HCT116 (cell line): ENCODE data around the gene MOK. TPM values are rescaled to one million over a fixed set of nuclear protein-coding genes. Genes with fewer than 3 reads are reported as not detected.

Source experiments
- ATAC-seq: fragments of 200-7000 bp; cut with Tn5 transposase; 2 replicates; pipeline ENCODE4 v1.9.1; 2020; ENCODE audit warnings: mild to moderate bottlenecking, moderate library complexity
- BruUV-seq: library from RNA; stranded (reverse); fragments of 400-500 nt; replicated peaks from 2 replicates; lab custom pipeline; 2021; lab: Mats Ljungman, UMichigan
- CTCF ChIA-PET: fragments of 300-600 bp; sonication (Branson Sonifier 250); formaldehyde crosslinking; loops from one replicate; lab custom pipeline; 2021; ENCODE audit warnings: antibody characterized with exemption; lab: Charles Lee
- POLR2A ChIA-PET: fragments of 300-600, 350-600 bp; sonication (Branson Sonifier 250); formaldehyde crosslinking; loops from one replicate; lab custom pipeline; 2021; ENCODE audit warnings: antibody characterized with exemption; lab: Charles Lee
- RAD21 ChIA-PET, 2 experiments: fragments of 300-600 bp; sonication (Branson Sonifier 250); formaldehyde crosslinking; loops; one replicate each; lab custom pipeline; 2023; ENCODE audit warnings: low total read pairs in 2 of 2; ENCODE audit not compliant: uncharacterized antibody in 2 of 2, unreplicated experiment in 2 of 2, low non-redundant PET in 1 of 2; lab: Charles Lee
- DNase-seq: peaks from one replicate; pipeline ENCODE4 v3.0.0-alpha.2; 2010; ENCODE audit warnings: low read depth, low spot score
- H2AFZ ChIP-seq: fragments of 200-600 bp; shearing (Covaris generic), sonication (generic); 2 replicates; pipeline ENCODE4 v1.6.1; 2017; ENCODE audit warnings: low read depth, mixed run types, mixed read lengths, antibody characterized with exemption, low read length; ENCODE audit not compliant: poor library complexity, severe bottlenecking
- H3K27ac ChIP-seq: 2 replicates; pipeline ENCODE4 v1.5.1; 2012; ENCODE audit warnings: low read depth, low read length
- H3K27me3 ChIP-seq: fragments of 200-600 bp; sonication (generic); 2 replicates; pipeline ENCODE4 v1.6.1; 2016; ENCODE audit warnings: mixed run types, low read length, mixed read lengths; ENCODE audit not compliant: insufficient read depth
- H3K36me3 ChIP-seq, 2 experiments: fragments of 200-500 bp in 1 of 2; fragments of 200-600 bp in 1 of 2; sonication (Bioruptor generic) in 1 of 2; sonication (generic) in 1 of 2; 2 replicates each; pipeline versions ENCODE4 v1.5.1 to v1.6.1; 2014 to 2016; ENCODE audit warnings: low read length in 2 of 2, inconsistent platforms in 1 of 2, mixed read lengths in 1 of 2, mixed run types in 1 of 2; ENCODE audit not compliant: insufficient read depth in 2 of 2, control insufficient read depth in 1 of 2
- H3K4me1 ChIP-seq, 2 experiments: fragments of 200-600 bp in 1 of 2; sonication (generic) in 1 of 2; 2 replicates each; pipeline versions ENCODE4 v1.5.1 to v1.6.1; 2012 to 2017; ENCODE audit warnings: low read length in 2 of 2, inconsistent platforms in 1 of 2, mild to moderate bottlenecking in 1 of 2, mixed read lengths in 1 of 2, mixed run types in 1 of 2, moderate library complexity in 1 of 2; ENCODE audit not compliant: insufficient read depth in 2 of 2, control insufficient read depth in 1 of 2
- H3K4me2 ChIP-seq: fragments of 200-600 bp; sonication (generic); 2 replicates; pipeline ENCODE4 v1.6.1; 2017; ENCODE audit warnings: mixed run types, low read length, mixed read lengths
- H3K4me3 ChIP-seq, 2 experiments: fragments of 200-600 bp in 1 of 2; sonication (generic) in 1 of 2; replicated peaks in 1 of 2; 2 replicates each; pipeline ENCODE4 v1.5.1; 2011 to 2016; ENCODE audit warnings: low read length in 2 of 2, control low read depth in 1 of 2, low read depth in 1 of 2, mild to moderate bottlenecking in 1 of 2, mixed read lengths in 1 of 2, mixed run types in 1 of 2
- H3K79me2 ChIP-seq: fragments of 200-600 bp; sonication (generic); 2 replicates; pipeline ENCODE4 v1.6.1; 2017; ENCODE audit warnings: mild to moderate bottlenecking, mixed run types, low read length, moderate library complexity, mixed read lengths; ENCODE audit not compliant: insufficient read depth
- H3K9ac ChIP-seq: fragments of 200-600 bp; sonication (generic); 2 replicates; pipeline ENCODE4 v1.6.1; 2016; ENCODE audit warnings: low read length, mixed read lengths
- H3K9me2 ChIP-seq: fragments of 200-600 bp; sonication (generic), shearing (Covaris generic); 2 replicates; pipeline ENCODE4 v1.6.1; 2017; ENCODE audit warnings: mixed run types, mild to moderate bottlenecking, moderate library complexity; ENCODE audit not compliant: insufficient read depth
- H3K9me3 ChIP-seq, 2 experiments: fragments of 200-500 bp in 1 of 2; fragments of 200-600 bp in 1 of 2; sonication (Bioruptor generic) in 1 of 2; sonication (generic) in 1 of 2; 2 replicates each; pipeline ENCODE4 v1.6.1; 2014 to 2017; ENCODE audit warnings: low read length in 2 of 2, mixed read lengths in 2 of 2, inconsistent platforms in 1 of 2, low read depth in 1 of 2, mild to moderate bottlenecking in 1 of 2, mixed run types in 1 of 2, moderate library complexity in 1 of 2; ENCODE audit not compliant: control insufficient read depth in 1 of 2, insufficient read depth in 1 of 2
- H4K20me1 ChIP-seq: fragments of 200-600 bp; sonication (generic), shearing (Covaris generic); 2 replicates; pipeline ENCODE4 v1.6.1; 2017; ENCODE audit warnings: mixed run types, mild to moderate bottlenecking, moderate library complexity; ENCODE audit not compliant: insufficient read depth
- CEBPB ChIP-seq: IDR thresholded peaks from 2 replicates; pipeline ENCODE4 v1.6.1; 2012; ENCODE audit warnings: low read depth
- EGR1 ChIP-seq: IDR thresholded peaks from 2 replicates; pipeline ENCODE4 v1.6.1; 2012; ENCODE audit warnings: low read depth
- ELF1 ChIP-seq: IDR thresholded peaks from 2 replicates; pipeline ENCODE4 v1.6.1; 2012; ENCODE audit warnings: low read depth, borderline replicate concordance
- EZH2 ChIP-seq: fragments of 200-600 bp; sonication (generic); IDR thresholded peaks from 2 replicates; pipeline ENCODE4 v1.6.1; 2017; ENCODE audit warnings: antibody characterized with exemption, mixed run types
- EZH2phosphoT487 ChIP-seq: fragments of 200-600 bp; IDR thresholded peaks from 2 replicates; pipeline ENCODE4 v1.6.1; 2018; ENCODE audit warnings: antibody characterized with exemption, borderline replicate concordance
- FOSL1 ChIP-seq: IDR thresholded peaks from 2 replicates; pipeline ENCODE4 v1.6.1; 2012; ENCODE audit warnings: low read depth
- POLR2A ChIP-seq: IDR thresholded peaks from 2 replicates; pipeline ENCODE4 v1.7.0; 2011; ENCODE audit warnings: borderline replicate concordance; ENCODE audit not compliant: insufficient read depth, insufficient read length; ENCODE audit errors: extremely low read depth
- POLR2AphosphoS5 ChIP-seq: IDR thresholded peaks from 2 replicates; pipeline ENCODE4 v1.6.1; 2011; ENCODE audit warnings: mild to moderate bottlenecking, low read depth, low read length, moderate library complexity
- SIN3A ChIP-seq: IDR thresholded peaks from 2 replicates; pipeline ENCODE4 v1.6.1; 2012; ENCODE audit warnings: low read depth
- SP1 ChIP-seq: IDR thresholded peaks from 2 replicates; pipeline ENCODE4 v1.6.1; 2012; ENCODE audit warnings: low read depth
- SRF ChIP-seq: IDR thresholded peaks from 2 replicates; pipeline ENCODE4 v1.6.1; 2012; ENCODE audit warnings: low read depth
- ZNF274 ChIP-seq: fragments of 200-500 bp; sonication (Bioruptor generic); IDR thresholded peaks from 2 replicates; pipeline ENCODE4 v1.6.1; 2014; ENCODE audit warnings: mild to moderate bottlenecking, low read depth, low read length, inconsistent platforms
- intact Hi-C: fragments of 100-400 bp; cut with micrococcal nuclease; formaldehyde crosslinking; loops from 2 replicates; pipeline ENCODE4 v1.10.0; 2022
- total RNA-seq: library from RNA; stranded (reverse); gene quantifications from one replicate; pipeline ENCODE4 v1.2.1, GENCODE V29; 2021; ENCODE audit not compliant: unreplicated experiment
- TF ChIP-seq, protein P1 (sequence below): IDR thresholded peaks from 2 replicates; pipeline ENCODE4 v1.6.1; 2011; ENCODE audit warnings: mild to moderate bottlenecking, low read length, moderate library complexity; ENCODE audit not compliant: insufficient replicate concordance; ENCODE audit errors: extremely low read depth
- TF ChIP-seq, protein P2 (sequence below): IDR thresholded peaks from 2 replicates; pipeline ENCODE4 v1.6.1; 2012
- TF ChIP-seq, protein P3 (sequence below): IDR thresholded peaks from 2 replicates; pipeline ENCODE4 v1.6.1; 2012; ENCODE audit warnings: low read depth
- TF ChIP-seq, protein P4 (sequence below): IDR thresholded peaks from 2 replicates; pipeline ENCODE4 v1.6.1; 2012

Gene MOK
- total RNA-seq, 1 experiment from 2014 or later: 9.4 TPM

DNA sequence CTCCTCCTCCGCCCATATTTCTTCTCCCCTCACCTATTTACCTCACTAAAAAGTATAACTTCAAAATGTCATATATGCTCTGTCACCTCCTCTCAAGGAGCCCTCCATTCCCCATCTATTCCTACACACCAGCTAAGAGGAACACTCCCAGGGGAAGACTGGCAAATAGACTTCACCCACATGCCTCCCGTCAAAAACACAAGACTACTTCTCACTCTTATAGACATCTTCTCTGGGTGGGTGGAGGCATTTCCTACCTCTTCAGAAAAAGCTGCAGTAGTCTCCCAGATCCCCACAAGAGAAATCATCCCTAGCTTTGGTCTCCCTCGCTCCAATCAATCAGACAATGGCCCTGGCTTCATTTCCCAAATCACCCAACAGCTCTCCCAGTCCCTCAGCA, 66.2 kb downstream of the MOK start (continued):
- TF ChIP-seq, protein P1, sequence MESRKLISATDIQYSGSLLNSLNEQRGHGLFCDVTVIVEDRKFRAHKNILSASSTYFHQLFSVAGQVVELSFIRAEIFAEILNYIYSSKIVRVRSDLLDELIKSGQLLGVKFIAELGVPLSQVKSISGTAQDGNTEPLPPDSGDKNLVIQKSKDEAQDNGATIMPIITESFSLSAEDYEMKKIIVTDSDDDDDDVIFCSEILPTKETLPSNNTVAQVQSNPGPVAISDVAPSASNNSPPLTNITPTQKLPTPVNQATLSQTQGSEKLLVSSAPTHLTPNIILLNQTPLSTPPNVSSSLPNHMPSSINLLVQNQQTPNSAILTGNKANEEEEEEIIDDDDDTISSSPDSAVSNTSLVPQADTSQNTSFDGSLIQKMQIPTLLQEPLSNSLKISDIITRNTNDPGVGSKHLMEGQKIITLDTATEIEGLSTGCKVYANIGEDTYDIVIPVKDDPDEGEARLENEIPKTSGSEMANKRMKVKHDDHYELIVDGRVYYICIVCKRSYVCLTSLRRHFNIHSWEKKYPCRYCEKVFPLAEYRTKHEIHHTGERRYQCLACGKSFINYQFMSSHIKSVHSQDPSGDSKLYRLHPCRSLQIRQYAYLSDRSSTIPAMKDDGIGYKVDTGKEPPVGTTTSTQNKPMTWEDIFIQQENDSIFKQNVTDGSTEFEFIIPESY: no peak
- TF ChIP-seq, protein P2, sequence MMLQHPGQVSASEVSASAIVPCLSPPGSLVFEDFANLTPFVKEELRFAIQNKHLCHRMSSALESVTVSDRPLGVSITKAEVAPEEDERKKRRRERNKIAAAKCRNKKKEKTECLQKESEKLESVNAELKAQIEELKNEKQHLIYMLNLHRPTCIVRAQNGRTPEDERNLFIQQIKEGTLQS: no peak
- TF ChIP-seq, protein P3, sequence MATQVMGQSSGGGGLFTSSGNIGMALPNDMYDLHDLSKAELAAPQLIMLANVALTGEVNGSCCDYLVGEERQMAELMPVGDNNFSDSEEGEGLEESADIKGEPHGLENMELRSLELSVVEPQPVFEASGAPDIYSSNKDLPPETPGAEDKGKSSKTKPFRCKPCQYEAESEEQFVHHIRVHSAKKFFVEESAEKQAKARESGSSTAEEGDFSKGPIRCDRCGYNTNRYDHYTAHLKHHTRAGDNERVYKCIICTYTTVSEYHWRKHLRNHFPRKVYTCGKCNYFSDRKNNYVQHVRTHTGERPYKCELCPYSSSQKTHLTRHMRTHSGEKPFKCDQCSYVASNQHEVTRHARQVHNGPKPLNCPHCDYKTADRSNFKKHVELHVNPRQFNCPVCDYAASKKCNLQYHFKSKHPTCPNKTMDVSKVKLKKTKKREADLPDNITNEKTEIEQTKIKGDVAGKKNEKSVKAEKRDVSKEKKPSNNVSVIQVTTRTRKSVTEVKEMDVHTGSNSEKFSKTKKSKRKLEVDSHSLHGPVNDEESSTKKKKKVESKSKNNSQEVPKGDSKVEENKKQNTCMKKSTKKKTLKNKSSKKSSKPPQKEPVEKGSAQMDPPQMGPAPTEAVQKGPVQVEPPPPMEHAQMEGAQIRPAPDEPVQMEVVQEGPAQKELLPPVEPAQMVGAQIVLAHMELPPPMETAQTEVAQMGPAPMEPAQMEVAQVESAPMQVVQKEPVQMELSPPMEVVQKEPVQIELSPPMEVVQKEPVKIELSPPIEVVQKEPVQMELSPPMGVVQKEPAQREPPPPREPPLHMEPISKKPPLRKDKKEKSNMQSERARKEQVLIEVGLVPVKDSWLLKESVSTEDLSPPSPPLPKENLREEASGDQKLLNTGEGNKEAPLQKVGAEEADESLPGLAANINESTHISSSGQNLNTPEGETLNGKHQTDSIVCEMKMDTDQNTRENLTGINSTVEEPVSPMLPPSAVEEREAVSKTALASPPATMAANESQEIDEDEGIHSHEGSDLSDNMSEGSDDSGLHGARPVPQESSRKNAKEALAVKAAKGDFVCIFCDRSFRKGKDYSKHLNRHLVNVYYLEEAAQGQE: no peak
- TF ChIP-seq SIN3A (no peak), SRF (no peak), EZH2 (no peak)
- TF ChIP-seq, protein P4, sequence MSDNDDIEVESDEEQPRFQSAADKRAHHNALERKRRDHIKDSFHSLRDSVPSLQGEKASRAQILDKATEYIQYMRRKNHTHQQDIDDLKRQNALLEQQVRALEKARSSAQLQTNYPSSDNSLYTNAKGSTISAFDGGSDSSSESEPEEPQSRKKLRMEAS: no peak

DNA sequence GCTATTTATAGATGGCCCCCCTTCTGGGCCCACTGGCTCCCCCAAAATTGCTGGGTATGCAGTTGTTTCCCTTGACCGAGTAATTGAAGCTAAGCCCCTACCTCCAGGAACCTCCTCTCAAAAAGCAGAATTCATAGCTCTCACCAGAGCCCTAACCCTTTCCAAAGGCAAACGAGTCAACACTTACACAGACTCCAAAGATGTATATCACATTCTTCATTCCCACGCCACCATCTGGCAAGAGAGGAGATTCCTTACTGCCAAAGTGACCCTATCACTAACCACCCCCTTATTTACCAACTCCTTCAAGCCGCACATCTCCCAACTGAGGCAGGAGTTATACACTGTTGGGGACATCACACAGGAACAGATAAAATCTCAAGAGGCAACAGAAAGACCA, 66.8 kb downstream of the MOK start:
- no peak overlapping the region for H3K27ac ChIP-seq
- no peaks in the 10 kb centered on the region for H3K9me2 ChIP-seq
- no peak overlapping the region for H3K4me2 ChIP-seq
- ChIA-PET CTCF (no interaction called here), POLR2A (no interaction called here)
- H3K36me3 ChIP-seq: no peaks in the 10 kb centered on the region
- no peaks in the 10 kb centered on the region for H3K9me3 ChIP-seq
- no peaks in the 10 kb centered on the region for H3K27me3 ChIP-seq
- H3K79me2 ChIP-seq: no peaks in the 10 kb centered on the region
- ATAC-seq (no peak), DNase-seq (no peak)
- no TSS peak for BruUV-seq
- no peak overlapping the region for H3K9ac ChIP-seq
- no peak for TF ChIP-seq POLR2AphosphoS5
- TF ChIP-seq, protein P4: no peak
- no peak for TF ChIP-seq CEBPB
- no peak for TF ChIP-seq EGR1
- TF ChIP-seq ELF1: no peak
- TF ChIP-seq SP1: no peak
- no peak for TF ChIP-seq EZH2phosphoT487
- TF ChIP-seq ZNF274: no peak
- TF ChIP-seq SIN3A: no peak
- no peak for TF ChIP-seq FOSL1
- TF ChIP-seq, protein P2: no peak
- TF ChIP-seq POLR2A: no peak
- TF ChIP-seq, all 23 proteins: peak for 0
- H3K4me3 ChIP-seq: no peak overlapping the region
- intact Hi-C loops: no loop called here
- no peaks in the 10 kb centered on the region for H4K20me1 ChIP-seq
- RAD21 ChIA-PET: no interaction called here
- H2AFZ ChIP-seq: no peak overlapping the region
- H3K4me1 ChIP-seq: peaks cover 0 to 9% of the 10 kb centered on the region in 2 experiments; a peak in 2 of 4 replicates
